HS-5 (cell line): ENCODE results near the gene PER2.
"Not testable (repeated sequence)": the region's sequence is repeated elsewhere in the genome, so short reads cannot be mapped to it uniquely, and the experiment has no call there.

Source experiments
- DNase-seq: peaks from one replicate; pipeline ENCODE4 v3.0.0-alpha.2; 2012; ENCODE audit warnings: low read depth

The PER2 gene, protein sequence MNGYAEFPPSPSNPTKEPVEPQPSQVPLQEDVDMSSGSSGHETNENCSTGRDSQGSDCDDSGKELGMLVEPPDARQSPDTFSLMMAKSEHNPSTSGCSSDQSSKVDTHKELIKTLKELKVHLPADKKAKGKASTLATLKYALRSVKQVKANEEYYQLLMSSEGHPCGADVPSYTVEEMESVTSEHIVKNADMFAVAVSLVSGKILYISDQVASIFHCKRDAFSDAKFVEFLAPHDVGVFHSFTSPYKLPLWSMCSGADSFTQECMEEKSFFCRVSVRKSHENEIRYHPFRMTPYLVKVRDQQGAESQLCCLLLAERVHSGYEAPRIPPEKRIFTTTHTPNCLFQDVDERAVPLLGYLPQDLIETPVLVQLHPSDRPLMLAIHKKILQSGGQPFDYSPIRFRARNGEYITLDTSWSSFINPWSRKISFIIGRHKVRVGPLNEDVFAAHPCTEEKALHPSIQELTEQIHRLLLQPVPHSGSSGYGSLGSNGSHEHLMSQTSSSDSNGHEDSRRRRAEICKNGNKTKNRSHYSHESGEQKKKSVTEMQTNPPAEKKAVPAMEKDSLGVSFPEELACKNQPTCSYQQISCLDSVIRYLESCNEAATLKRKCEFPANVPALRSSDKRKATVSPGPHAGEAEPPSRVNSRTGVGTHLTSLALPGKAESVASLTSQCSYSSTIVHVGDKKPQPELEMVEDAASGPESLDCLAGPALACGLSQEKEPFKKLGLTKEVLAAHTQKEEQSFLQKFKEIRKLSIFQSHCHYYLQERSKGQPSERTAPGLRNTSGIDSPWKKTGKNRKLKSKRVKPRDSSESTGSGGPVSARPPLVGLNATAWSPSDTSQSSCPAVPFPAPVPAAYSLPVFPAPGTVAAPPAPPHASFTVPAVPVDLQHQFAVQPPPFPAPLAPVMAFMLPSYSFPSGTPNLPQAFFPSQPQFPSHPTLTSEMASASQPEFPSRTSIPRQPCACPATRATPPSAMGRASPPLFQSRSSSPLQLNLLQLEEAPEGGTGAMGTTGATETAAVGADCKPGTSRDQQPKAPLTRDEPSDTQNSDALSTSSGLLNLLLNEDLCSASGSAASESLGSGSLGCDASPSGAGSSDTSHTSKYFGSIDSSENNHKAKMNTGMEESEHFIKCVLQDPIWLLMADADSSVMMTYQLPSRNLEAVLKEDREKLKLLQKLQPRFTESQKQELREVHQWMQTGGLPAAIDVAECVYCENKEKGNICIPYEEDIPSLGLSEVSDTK (N-terminal part only)

GRCh38 chr2:238287737-238288649 lies at the start of gene PER2:
PER2 (minus strand) TSS chr2:238288610; CDS start chr2:238277936, 10,674 bp downstream.
- DNase-seq, result peak; percentile 53

GRCh38 chr2:238337846-238338245 lies 49.4 kb upstream of the PER2 start:
- no peak for DNase-seq

DNA sequence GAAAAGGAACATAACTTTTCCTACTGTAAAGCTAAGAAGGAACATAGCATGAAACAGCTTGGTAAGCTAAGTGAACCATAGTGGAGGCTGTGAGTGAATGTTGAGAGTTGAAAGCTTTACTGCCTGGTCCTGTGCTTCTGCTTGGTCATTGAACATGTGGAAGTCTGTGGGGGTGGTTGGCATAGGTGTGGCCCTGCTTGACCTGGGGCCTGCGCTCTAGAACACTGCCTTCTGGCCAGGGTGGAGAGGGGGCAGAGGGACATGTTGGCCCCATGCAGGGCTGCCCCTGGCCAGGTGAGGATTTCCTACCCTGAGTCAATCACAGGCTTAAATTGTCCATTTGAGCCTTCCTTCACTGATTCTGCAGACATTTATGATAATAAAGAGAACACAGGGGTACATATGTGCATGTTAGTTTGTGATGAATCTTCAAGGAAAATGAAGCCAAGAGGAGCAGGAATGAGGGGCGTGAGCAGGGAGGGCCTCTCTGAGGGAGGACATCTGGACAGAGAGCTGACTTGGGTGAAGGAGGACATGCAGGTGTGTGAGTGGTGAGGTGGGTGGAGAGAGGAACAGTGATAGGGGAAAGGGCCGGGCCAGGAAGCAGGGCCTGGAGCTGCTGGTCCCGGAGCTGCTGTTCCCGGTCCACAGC lies 48.5 kb upstream of the PER2 start:
- DNase-seq, result no peak

- no peak for DNase-seq
These were observed 47.7 kb upstream of the PER2 start for GRCh38 chr2:238336151-238336550.

GRCh38 chr2:238335591-238335990 lies 47.2 kb upstream of the PER2 start:
- DNase-seq, result not testable (repeated sequence)

DNA sequence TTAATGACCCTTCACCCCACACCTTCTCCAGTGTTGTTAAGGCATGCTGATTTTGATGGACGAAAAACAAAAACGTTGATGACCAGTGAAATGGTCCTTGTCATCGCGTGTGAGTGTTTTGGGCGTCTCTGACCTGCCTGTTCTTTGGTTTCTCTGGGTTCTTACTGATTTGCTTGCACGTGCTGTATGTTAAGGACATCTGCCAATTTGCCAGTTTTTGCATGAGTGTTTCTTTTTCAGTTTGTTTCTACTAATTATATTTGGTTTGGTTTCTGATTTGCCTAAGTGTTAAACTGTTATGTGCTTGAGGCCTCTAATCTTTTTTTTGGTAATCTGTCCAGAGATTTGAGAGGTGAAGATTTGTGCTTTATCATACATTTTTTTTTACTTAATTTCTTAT lies 46.5 kb upstream of the PER2 start:
- DNase-seq, result no peak

DNA sequence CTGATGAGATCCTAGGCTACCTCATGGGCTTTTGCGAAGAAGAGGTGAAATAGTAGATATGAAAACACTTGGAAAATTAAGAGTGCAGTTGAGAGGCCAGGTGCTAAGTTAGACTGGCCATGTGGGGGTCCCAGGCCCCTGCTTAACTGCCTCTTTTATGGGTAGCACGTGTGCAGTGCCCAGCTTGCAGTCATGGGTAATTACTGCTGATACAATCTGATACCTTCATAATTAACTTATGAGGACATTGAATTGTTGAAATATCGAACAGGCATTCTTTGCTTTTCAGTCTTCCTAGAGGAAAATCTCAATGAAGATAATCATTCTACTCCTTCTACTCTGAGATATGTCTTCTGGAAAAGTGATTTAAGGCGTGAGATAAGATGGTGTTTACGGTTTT lies 43.5 kb upstream of the PER2 start:
- DNase-seq, result no peak

GRCh38 chr2:238330391-238330790 lies 42.0 kb upstream of the PER2 start:
- no peak for DNase-seq

- no peak for DNase-seq
These were observed 39.3 kb upstream of the PER2 start for GRCh38 chr2:238327751-238328150.

- DNase-seq, result no peak
These were observed 38.5 kb upstream of the PER2 start for GRCh38 chr2:238326801-238327365.

GRCh38 chr2:238325694-238326093 lies 37.3 kb upstream of the PER2 start:
- DNase-seq, result no peak

DNA sequence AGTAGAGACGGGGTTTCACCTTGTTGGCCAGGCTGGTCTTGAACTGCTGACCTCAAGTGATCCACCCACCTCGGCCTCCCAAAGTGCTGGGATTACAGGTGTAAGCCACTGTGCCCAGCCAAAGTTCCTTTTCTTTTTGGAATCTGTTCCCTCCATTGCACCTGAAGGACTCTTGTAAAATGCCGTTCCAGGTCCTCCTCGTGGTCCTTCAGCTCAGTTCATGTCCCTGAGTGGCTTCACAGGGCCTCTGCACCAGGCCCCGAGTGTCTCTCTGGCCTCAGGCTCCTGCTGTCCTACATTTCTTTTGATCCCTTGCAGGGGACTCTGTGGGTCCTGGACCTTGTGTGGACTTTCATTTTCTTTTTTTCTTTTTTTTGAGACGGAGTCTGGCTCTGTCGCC lies 35.8 kb upstream of the PER2 start:
- DNase-seq, result not testable (repeated sequence)

DNA sequence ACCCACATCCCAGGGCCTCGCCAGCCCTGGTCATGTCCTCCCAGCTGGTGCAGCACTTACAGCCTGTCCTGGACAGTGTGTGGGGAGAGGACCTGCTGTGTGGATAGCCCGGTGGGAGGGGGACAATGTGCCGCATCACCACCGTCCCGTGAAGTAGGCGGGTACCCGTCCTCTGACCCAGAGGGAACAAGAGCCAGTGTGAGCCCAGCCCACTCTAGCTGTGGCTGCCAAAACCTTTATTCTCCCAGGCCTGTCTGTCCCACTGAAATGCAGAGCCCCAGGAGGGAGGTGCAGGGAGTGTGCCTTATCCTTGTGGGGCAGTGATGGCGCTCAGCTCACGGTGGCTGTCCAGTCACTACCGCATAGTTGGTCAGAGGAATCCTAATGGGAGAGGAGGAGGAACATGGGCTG lies 33.6 kb upstream of the PER2 start:
- DNase-seq, result no peak

DNA sequence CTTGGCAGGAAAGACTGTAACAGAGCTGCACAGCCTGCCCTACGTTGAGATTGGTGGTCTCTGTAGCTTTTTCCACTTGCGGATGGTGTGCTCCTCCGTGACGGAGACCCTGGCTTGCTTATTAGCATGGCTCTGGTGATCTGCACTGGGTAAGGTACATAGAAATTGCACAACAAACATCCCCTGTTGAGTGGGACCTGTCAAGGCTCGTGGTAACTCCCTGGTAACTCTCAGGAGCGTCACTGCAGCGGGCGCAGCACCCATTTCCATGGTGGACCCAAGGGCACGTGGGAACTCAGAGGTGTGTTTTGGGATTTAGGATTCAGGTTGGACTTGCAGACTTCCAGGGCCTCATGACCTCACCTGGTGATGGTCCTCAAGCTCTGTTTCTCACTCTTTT lies 33.1 kb upstream of the PER2 start:
- no peak for DNase-seq

- DNase-seq, result no peak
These were observed 32.4 kb upstream of the PER2 start for GRCh38 chr2:238320648-238321281.

- DNase-seq, result peak; percentile 63
These were observed 31.8 kb upstream of the PER2 start, which contains the start of gene TRAF3IP1 for GRCh38 chr2:238320246-238320647. TRAF3IP1 (plus strand) TSS chr2:238320518; CDS start chr2:238320663, 145 bp downstream.

DNA sequence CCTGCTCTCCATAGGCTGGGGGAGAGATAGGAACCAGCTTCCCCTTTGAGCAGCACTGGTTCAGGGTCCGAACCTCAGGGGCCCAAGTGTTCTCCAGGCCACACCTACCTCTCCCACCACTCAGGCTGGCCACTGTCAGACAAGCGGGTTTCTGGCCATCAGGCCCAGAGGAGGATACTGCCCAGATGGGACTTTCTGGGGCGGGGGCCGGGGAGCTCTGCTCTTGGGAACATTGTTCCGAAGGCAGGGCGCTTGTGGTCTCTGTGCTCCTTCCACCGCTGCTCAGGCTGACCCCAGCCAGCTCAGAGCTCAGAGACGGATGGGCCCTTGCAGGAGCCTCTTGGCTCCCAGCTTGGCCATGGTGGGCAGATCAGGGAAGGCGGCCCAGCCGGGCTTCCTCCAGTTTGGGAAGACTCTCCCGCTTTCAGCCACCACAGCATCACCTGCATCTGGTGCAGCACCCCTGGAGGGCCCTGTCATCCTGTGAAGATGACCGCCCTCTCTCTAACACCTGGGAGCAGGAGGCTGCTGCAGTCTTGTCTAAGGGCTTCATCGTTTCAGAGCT lies 26.7 kb upstream of the PER2 start:
- no peak for DNase-seq

- DNase-seq, result no peak
These were observed 26.2 kb upstream of the PER2 start for GRCh38 chr2:238314576-238314975.

- DNase-seq, result no peak
These were observed 25.6 kb upstream of the PER2 start for GRCh38 chr2:238313991-238314350.
